ENCODE measurements around the gene PPP4R3A.
"Not testable (repeated sequence)": the region's sequence is repeated elsewhere in the genome, so short reads cannot be mapped to it uniquely, and the experiment has no call there.

PPP4R3A gene

GRCh38 chr14:91409240-91409639 lies 100.9 kb downstream of the PPP4R3A start:
- DNase-seq (ENCODE audit: low read depth): not testable (repeated sequence)
